ENCODE measurements around the gene MAP3K19. TPM values are rescaled to one million over a fixed set of nuclear protein-coding genes. Genes with fewer than 3 reads are reported as not detected.
A peak's percentile ranks its signal among the peaks of the same experiment; 100 is the strongest.

MAP3K19 gene
- total RNA-seq, 2 donors from 2014 or later = not detected

DNA sequence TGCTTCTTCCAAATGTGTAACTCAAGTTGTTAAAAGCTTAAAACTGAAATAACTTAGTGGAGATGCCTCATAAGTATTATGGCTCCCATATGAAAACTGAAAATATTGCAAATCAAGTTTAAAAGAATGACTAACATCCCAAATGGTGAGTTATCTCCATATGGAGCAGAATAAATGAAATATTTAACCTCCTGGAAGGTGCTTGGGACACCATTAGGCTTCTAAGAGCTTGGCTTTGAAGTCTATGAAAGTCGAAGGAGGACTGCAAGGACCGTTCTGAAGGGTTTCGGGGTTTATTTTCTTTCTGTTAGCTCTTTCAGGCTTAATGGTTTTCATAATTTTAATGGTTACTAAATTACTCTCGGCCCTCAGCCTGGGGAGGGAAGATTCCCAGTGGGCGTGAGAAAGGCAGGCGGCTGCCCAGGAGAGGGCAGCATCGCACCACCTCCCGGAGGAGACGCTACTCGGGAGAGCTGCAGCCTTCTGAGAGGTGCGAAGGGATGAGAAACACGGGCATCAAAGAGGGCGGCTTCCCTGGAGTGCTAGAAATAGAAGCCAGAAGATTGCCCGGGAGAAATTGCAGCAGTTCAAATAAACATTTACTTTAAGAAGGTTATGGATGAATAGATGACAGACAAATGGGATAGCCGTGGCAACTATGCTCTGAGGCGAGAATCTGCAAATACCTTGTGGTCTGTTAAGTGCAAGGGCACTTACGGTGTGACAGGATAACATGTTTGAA, 43.1 kb downstream of the MAP3K19 start:
- 10% methylated on average over 15 to 17 of the region's 17 CpGs for WGBS, 2 donors
- no peaks in the 10 kb centered on the region for H3K36me3 ChIP-seq (replicated peaks in 1 of 2; ENCODE audit: insufficient read depth in 1 of 2, low read depth in 2 of 2)
- no peak overlapping the region for H3K27ac ChIP-seq
- peaks cover 0 to 5% of the 10 kb centered on the region in 2 donors for H3K27me3 ChIP-seq
- intact Hi-C loops (cut with DNase I) = no loop called here
- no peaks in the 10 kb centered on the region for H3K9me3 ChIP-seq
- H3K4me1 ChIP-seq = peaks cover 7% of the 10 kb centered on the region
- peak; percentile 74 to 79 (median 76) for DNase-seq
- TF ChIP-seq POLR2A (IDR thresholded peaks at IDR 0.05) = no peak
- TF ChIP-seq, protein P1, sequence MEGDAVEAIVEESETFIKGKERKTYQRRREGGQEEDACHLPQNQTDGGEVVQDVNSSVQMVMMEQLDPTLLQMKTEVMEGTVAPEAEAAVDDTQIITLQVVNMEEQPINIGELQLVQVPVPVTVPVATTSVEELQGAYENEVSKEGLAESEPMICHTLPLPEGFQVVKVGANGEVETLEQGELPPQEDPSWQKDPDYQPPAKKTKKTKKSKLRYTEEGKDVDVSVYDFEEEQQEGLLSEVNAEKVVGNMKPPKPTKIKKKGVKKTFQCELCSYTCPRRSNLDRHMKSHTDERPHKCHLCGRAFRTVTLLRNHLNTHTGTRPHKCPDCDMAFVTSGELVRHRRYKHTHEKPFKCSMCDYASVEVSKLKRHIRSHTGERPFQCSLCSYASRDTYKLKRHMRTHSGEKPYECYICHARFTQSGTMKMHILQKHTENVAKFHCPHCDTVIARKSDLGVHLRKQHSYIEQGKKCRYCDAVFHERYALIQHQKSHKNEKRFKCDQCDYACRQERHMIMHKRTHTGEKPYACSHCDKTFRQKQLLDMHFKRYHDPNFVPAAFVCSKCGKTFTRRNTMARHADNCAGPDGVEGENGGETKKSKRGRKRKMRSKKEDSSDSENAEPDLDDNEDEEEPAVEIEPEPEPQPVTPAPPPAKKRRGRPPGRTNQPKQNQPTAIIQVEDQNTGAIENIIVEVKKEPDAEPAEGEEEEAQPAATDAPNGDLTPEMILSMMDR (IDR thresholded peaks at IDR 0.05) = peak; percentile 86 to 97 (median 90)
- ATAC-seq = peak; percentile 92
- H3K4me3 ChIP-seq = no peak overlapping the region

DNA sequence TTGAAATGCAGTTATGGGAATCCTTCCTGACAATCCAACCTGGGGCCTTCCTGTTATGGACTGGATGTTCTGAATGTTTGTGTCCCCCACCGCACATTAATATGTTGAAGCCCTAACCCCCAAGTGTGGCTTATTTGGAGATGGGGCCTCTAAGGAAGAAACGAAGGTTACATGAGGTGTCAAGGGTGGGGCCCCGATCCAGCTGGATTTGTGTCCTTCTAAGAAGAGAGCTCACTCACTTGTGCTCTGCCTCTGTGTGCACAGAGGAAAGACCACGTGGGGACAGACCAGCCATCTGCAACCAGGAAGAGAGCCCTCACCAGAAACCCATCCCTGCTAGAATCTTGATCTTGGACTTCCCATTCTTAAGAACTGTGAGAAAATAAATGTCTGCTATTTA, 44.4 kb downstream of the MAP3K19 start:
- no peaks in the 10 kb centered on the region for H3K9me3 ChIP-seq
- H3K4me3 ChIP-seq = no peak overlapping the region
- DNase-seq (no peak), ATAC-seq (no peak)
- TF ChIP-seq POLR2A (IDR thresholded peaks at IDR 0.05) = no peak
- TF ChIP-seq, protein P1 (IDR thresholded peaks at IDR 0.05) = no peak
- intact Hi-C loops (cut with DNase I) = no loop called here
- peaks cover 0 to 5% of the 10 kb centered on the region in 2 donors for H3K27me3 ChIP-seq
- H3K36me3 ChIP-seq (replicated peaks in 1 of 2; ENCODE audit: insufficient read depth in 1 of 2, low read depth in 2 of 2) = no peaks in the 10 kb centered on the region
- 89 to 92% methylated on average over 4 of the region's 4 CpGs for WGBS, 2 donors
- peaks cover 7% of the 10 kb centered on the region for H3K4me1 ChIP-seq
- H3K27ac ChIP-seq = no peak overlapping the region

- H3K27me3 ChIP-seq = peaks cover 0 to 1% of the 10 kb centered on the region in 2 donors
- H3K4me3 ChIP-seq = no peak overlapping the region
- TF ChIP-seq POLR2A (IDR thresholded peaks at IDR 0.05) = no peak
- TF ChIP-seq, protein P1 (IDR thresholded peaks at IDR 0.05) = no peak
- ATAC-seq (no peak), DNase-seq (no peak)
- H3K9me3 ChIP-seq = no peaks in the 10 kb centered on the region
- H3K36me3 ChIP-seq (replicated peaks in 1 of 2; ENCODE audit: insufficient read depth in 1 of 2, low read depth in 2 of 2) = no peaks in the 10 kb centered on the region
- no peak overlapping the region for H3K27ac ChIP-seq
- H3K4me1 ChIP-seq = peaks cover 7% of the 10 kb centered on the region
- intact Hi-C loops (cut with DNase I) = no loop called here
- WGBS, 2 donors = 85 to 87% methylated on average over 2 of the region's 2 CpGs
Observed at GRCh38 chr2:134999521-134999920, 47.7 kb downstream of the MAP3K19 start.

DNA sequence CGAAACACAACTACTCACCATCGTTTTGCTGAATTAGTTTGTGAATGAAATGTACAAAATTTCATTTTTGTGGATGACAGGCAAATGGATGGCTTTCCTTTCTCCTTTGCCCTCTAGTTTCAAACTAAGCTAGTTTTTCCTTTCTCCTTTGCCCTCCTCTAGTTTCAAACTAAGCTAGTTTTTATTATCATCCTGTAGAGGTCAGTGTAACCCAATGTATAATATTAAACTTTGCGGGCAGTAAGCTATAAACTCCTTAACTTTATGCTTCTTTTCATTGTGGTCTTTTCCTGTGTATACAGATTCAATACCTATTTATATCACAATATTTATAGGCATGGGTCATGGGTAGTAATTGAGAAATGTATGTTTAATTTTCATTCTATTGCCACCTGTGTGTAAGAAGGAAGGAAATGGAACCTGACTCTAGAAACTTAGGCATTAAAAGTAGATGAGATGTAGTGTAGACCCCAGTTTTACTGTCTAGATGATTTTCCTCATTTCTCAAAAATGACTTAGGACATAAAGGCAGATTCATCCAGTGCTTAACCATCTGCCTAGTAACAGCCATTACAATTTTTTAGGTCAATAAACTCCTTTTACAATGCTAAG, 58.1 kb downstream of the MAP3K19 start:
- 16 to 23% methylated on average over 3 of the region's 3 CpGs for WGBS, 2 donors
- intact Hi-C loops (cut with DNase I) = loop anchor here (10.0 kb wide), 1 partner anchor 806 kb away; no protein-coding TSS in a partner anchor

More for the DNA sequence above, 58.1 kb downstream of the MAP3K19 start:
- TF ChIP-seq, protein P1 (IDR thresholded peaks at IDR 0.05) = peak in 6 of 7 experiments; percentile 33 to 61 (median 55)
- TF ChIP-seq POLR2A (IDR thresholded peaks at IDR 0.05) = no peak
- DNase-seq = no peak
- no peaks in the 10 kb centered on the region for H3K9me3 ChIP-seq
- no peak overlapping the region for H3K4me3 ChIP-seq
- H3K27me3 ChIP-seq = no peaks in the 10 kb centered on the region
- H3K27ac ChIP-seq = no peak overlapping the region
- H3K4me1 ChIP-seq = no peaks in the 10 kb centered on the region
- ATAC-seq = peak; percentile 47
- no peaks in the 10 kb centered on the region for H3K36me3 ChIP-seq (replicated peaks in 1 of 2; ENCODE audit: insufficient read depth in 1 of 2, low read depth in 2 of 2)
